ENCODE measurements around the gene ZDHHC9.
A peak's percentile ranks its signal among the peaks of the same experiment; 100 is the strongest.
"Not testable (repeated sequence)": the region's sequence is repeated elsewhere in the genome, so short reads cannot be mapped to it uniquely, and the experiment has no call there.

ZDHHC9 gene

DNA sequence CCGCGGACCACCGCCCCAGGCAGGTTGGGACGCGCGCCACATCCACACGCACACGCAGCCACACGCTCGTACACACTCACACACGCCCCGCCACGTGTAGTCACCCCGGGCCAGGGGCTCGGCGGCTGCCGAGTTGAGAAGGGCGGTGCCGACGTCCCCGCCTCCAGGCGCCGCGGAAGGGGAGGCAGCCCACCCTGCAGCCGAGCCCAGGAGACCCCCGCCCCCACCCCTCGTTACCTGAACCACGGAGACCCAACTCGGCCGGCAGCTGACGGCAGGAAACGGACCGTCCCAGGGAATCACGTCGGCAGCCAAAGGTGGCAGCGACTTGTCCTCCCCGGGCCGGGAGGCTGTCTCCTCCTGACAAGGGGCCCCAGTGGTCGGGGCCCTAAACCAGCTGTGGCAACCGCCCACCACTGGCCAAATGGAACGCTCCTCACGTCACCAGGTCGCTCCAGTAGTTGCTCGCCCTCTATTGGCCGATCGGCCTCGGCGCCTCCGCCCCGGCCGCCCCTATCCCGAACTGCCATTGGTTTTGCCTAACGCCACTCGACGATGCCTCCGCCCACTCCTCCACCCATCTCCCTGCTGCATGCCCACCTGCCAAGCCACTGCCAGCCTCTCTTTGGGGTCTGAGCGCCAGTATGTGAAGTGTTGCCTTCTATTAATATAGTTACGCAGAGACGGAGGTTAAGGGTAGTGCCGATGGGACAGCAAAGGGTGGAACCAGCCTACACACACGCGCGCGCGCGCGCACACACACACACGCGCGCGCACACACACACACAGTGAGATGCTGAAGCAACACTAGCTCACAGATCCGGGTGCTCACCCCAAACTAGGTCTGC lies at the start of gene ZDHHC9:
Gene ZDHHC9 (minus strand): TSS at position 428 of the 848 bp plus-strand sequence. CDS start 1,941 bp downstream, outside the sequence.
- Mint-ChIP-seq H3K4me1 (peaks cover 6% of the 10 kb centered on the region), H3K27me3 (peaks cover 3% of the 10 kb centered on the region), H3K4me3 (peak within 1 kb of the TSS; percentile 92), H3K36me3 (no peaks in the 10 kb centered on the region), H3K27ac (peak within 1 kb of the TSS; percentile 82), H3K9me3 (no peaks in the 10 kb centered on the region)
- DNase-seq (ENCODE audit: low spot score in 2 of 2) (peak; percentile 77 to 80), ATAC-seq (ENCODE audit: low read depth) (peak; percentile 97)

GRCh38 chrX:129877401-129877800 lies 33.7 kb upstream of the ZDHHC9 start:
- Mint-ChIP-seq H3K27ac (no peak overlapping the region), H3K9me3 (no peaks in the 10 kb centered on the region), H3K27me3 (peaks cover 1% of the 10 kb centered on the region), H3K36me3 (no peaks in the 10 kb centered on the region), H3K4me1 (no peaks in the 10 kb centered on the region), H3K4me3 (no peak overlapping the region)
- ATAC-seq (ENCODE audit: low read depth) = no peak
- no peak for DNase-seq (ENCODE audit: low spot score in 2 of 2)

DNA sequence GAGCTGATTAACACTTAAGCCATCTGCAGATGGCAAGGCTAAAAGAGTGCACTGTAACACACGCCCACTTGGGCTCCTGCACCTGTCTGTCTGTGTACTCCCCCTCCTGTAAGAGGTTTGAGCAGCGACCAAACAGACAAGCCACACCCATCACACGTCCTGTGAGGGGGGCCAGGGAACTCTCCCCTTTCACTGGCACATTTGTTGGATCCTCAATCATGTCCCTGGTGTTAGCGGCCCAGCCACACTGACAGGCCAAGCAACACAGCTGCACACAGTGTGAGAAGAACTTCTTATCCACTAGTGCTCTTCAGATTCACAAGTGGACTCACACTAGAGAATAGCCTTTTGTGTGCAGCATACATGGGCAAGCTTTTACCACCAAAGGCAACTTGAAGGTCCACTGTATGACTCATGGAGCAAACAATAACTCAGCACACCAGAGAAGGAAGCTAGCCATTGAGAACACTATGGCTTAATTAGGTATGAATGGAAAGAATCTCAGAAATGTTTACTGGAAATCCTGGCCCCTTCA lies 33.2 kb upstream of the ZDHHC9 start:
- H3K9me3 Mint-ChIP-seq = no peaks in the 10 kb centered on the region
- H3K4me1 Mint-ChIP-seq = no peaks in the 10 kb centered on the region
- H3K27ac Mint-ChIP-seq = no peak overlapping the region
- H3K27me3 Mint-ChIP-seq = peaks cover 1% of the 10 kb centered on the region
- no peak overlapping the region for H3K4me3 Mint-ChIP-seq
- ATAC-seq (ENCODE audit: low read depth) (no peak), DNase-seq (ENCODE audit: low spot score in 2 of 2) (no peak)
- H3K36me3 Mint-ChIP-seq = no peaks in the 10 kb centered on the region

DNA sequence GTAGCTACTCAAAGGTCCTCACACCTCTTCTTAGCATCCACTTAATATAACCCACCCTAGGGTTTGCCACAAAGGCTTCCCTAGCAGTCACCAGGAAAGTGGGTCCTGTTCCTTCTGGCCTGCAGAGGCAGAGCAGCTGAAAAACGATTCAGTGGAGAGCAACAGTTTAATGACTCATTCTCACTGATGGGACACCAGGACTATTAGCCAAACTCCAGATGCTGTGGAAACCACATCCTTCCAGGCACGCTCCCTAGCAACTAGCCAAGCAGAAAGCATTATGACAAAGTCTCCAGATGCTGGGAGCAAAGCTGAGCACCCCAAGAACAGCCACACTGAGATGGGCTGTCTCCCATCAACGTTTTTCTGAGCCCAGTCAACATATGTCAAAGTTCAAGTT lies 32.0 kb upstream of the ZDHHC9 start:
- H3K4me3 Mint-ChIP-seq = no peak overlapping the region
- no peaks in the 10 kb centered on the region for H3K36me3 Mint-ChIP-seq
- no peak for DNase-seq (ENCODE audit: low spot score in 2 of 2)
- no peaks in the 10 kb centered on the region for H3K9me3 Mint-ChIP-seq
- no peak overlapping the region for H3K27ac Mint-ChIP-seq
- H3K4me1 Mint-ChIP-seq = no peaks in the 10 kb centered on the region
- no peak for ATAC-seq (ENCODE audit: low read depth)
- H3K27me3 Mint-ChIP-seq = peaks cover 1% of the 10 kb centered on the region

- H3K27me3 Mint-ChIP-seq = peaks cover 1% of the 10 kb centered on the region
- H3K4me1 Mint-ChIP-seq = no peaks in the 10 kb centered on the region
Observed at GRCh38 chrX:129872524-129872923, 28.8 kb upstream of the ZDHHC9 start.

GRCh38 chrX:129866321-129866720 lies 22.6 kb upstream of the ZDHHC9 start:
- not testable (repeated sequence) for ATAC-seq (ENCODE audit: low read depth); H3K27me3 Mint-ChIP-seq; H3K4me3 Mint-ChIP-seq; H3K27ac Mint-ChIP-seq; H3K36me3 Mint-ChIP-seq; H3K4me1 Mint-ChIP-seq; DNase-seq (ENCODE audit: low spot score in 2 of 2); H3K9me3 Mint-ChIP-seq

More at GRCh38 chrX:129872524-129872923, 28.8 kb upstream of the ZDHHC9 start:
- DNase-seq (ENCODE audit: low spot score in 2 of 2) (no peak), ATAC-seq (ENCODE audit: low read depth) (no peak)
- Mint-ChIP-seq H3K4me3 (no peak overlapping the region), H3K36me3 (no peaks in the 10 kb centered on the region), H3K9me3 (no peaks in the 10 kb centered on the region), H3K27ac (no peak overlapping the region)

DNA sequence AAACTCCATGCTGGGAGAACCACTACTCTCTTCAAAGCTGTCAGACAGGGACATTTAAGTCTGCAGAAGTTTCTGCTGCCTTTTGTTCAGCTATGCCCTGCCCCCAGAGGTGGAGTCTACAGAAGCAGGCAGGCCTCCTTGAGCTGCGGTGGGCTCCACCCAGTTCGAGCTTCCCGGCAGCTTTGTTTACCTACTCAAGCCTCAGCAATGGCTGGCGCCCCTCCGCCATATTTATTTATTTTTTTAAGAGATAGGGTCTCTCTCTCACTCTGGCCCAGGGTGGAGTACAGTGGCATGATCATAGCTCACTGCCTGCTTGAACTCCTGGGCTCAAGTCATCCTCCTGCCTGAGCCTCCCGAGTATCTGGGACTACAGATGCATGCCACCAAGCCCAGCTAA lies 15.4 kb upstream of the ZDHHC9 start:
- not testable (repeated sequence) for H3K4me1 Mint-ChIP-seq; H3K27me3 Mint-ChIP-seq; H3K27ac Mint-ChIP-seq; H3K9me3 Mint-ChIP-seq; H3K36me3 Mint-ChIP-seq; H3K4me3 Mint-ChIP-seq; DNase-seq (ENCODE audit: low spot score in 2 of 2); ATAC-seq (ENCODE audit: low read depth)

DNA sequence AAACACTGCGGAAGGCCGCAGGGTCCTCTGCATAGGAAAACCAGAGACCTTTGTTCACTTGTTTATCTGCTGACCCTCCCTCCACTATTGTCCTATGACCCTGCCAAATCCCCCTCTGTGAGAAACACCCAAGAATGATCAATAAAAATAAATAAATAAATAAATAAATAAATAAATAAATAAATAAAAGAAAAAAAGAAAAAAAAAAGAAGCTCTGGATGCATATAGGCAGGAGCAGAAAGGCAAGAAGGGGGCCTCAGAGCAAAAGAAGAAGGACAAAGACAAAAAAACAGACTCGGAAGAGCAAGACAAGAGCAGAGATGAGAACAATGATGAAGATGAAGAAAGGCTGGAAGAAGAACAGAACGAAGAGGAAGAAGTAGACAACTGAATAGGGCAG lies 8.1 kb upstream of the ZDHHC9 start:
- not testable (repeated sequence) for H3K36me3 Mint-ChIP-seq; H3K4me1 Mint-ChIP-seq; H3K4me3 Mint-ChIP-seq; H3K9me3 Mint-ChIP-seq; H3K27ac Mint-ChIP-seq; H3K27me3 Mint-ChIP-seq; DNase-seq (ENCODE audit: low spot score in 2 of 2); ATAC-seq (ENCODE audit: low read depth)

DNA sequence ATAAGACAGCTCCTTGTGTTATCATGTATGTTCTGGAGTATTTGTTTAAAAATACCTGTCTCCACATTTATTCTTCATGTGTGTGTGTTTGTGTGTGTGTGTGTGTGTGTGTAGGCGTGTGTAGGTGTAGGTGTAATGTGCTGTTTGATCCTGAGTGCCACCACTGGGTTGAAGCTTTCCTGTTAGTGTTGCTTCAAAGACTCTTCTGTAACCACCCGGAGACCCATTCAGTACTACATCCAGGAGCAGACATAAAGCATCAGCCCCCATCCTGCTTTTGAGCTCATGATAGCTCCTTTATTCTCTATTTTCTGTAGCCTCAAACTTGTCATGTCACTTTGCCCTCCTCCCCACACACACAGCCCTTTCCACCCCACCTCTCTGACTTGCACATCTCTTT lies 3.0 kb upstream of the ZDHHC9 start:
- H3K27ac Mint-ChIP-seq = no peak overlapping the region
- DNase-seq (ENCODE audit: low spot score in 2 of 2) (no peak), ATAC-seq (ENCODE audit: low read depth) (no peak)
- peaks cover 3% of the 10 kb centered on the region for H3K27me3 Mint-ChIP-seq
- H3K4me3 Mint-ChIP-seq = no peak overlapping the region
- no peaks in the 10 kb centered on the region for H3K9me3 Mint-ChIP-seq
- H3K36me3 Mint-ChIP-seq = no peaks in the 10 kb centered on the region
- H3K4me1 Mint-ChIP-seq = peaks cover 2% of the 10 kb centered on the region

DNA sequence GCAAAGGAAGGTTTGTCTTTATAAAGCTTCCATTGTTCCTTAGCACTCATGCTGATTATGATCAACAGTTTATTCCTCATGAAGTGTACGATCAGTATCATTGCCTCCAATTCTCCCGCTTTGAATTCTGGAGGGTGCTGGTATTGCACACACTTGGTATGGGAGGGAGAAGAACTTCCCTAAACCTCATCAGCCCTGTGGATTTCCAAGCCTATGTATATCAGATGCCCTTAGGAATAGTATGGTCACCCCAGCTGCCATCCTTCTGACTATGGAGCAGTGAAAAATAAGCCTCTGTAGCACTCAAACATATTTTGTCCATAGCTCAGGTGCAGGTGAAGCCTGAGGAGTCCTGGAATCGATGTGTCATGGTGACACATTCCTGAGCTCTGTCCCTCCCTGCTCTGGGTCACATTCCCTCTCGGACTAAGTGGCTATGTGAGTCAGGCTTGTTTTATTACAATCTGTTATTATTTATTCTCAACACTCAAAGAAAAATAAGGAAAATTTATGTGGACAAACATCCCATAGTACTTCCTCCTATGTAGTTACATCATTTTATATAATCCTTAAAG lies 2.0 kb upstream of the ZDHHC9 start:
- no peak for ATAC-seq (ENCODE audit: low read depth)
- no peak for DNase-seq (ENCODE audit: low spot score in 2 of 2)
- Mint-ChIP-seq H3K9me3 (no peaks in the 10 kb centered on the region), H3K27ac (no peak overlapping the region), H3K4me3 (no peak overlapping the region), H3K36me3 (no peaks in the 10 kb centered on the region), H3K4me1 (peaks cover 5% of the 10 kb centered on the region), H3K27me3 (peaks cover 3% of the 10 kb centered on the region)

DNA sequence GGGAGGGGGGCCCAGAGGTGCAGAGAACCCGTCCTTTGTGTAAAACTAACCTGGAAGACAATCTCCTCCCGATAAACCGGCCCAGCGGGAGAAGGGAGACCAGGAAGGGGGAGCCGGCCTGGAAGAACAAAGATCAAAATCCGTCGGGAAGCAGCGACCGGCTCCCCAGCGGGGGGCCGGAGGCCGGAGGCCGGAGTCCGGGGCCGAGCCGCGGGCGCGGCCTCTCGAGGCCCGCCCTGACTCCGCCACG lies 552 bp downstream of the ZDHHC9 start:
- H3K9me3 Mint-ChIP-seq = no peaks in the 10 kb centered on the region
- ATAC-seq (ENCODE audit: low read depth) = no peak
- no peaks in the 10 kb centered on the region for H3K36me3 Mint-ChIP-seq
- H3K4me1 Mint-ChIP-seq = peaks cover 6% of the 10 kb centered on the region
- H3K27me3 Mint-ChIP-seq = peaks cover 3% of the 10 kb centered on the region
- no peak overlapping the region for H3K27ac Mint-ChIP-seq
- no peak for DNase-seq (ENCODE audit: low spot score in 2 of 2)
- H3K4me3 Mint-ChIP-seq = peak overlapping the region; percentile 92

DNA sequence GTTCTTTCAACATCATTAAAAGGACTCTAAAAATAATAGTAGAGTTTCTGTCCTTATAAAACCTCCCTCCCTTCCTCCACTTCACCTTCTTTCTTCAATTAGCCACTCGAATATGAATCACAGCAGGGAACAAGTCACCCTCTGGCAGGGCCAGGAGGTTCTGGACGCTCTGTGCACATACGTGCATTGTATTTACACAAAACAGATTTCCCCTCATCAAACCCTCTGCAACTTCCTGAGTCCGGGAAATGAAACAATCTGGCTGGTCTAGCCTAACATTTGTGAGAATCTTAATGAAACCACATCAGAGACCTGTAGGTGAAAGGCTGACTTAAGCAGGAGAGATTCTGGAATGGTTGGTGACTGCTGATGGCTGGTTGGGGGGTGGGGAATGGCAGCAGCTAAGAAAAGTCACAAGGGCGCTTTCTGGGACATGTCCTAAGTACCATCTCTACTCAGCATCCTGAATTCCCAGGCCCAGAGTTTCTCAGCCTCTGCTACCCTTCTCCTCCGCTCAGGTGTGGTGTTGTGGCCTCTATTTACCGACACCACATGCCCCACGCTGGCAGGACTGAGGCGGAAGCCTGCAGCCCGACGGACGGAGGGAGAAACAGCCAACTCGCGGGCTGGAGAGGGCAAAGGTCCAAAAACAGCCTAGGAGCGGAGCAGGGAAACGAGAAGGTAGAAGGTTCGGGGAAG lies 1.0 kb downstream of the ZDHHC9 start:
- H3K36me3 Mint-ChIP-seq = no peaks in the 10 kb centered on the region
- no peak overlapping the region for H3K27ac Mint-ChIP-seq
- peaks cover 3% of the 10 kb centered on the region for H3K27me3 Mint-ChIP-seq
- peak overlapping the region; percentile 92 for H3K4me3 Mint-ChIP-seq
- no peak for DNase-seq (ENCODE audit: low spot score in 2 of 2)
- H3K9me3 Mint-ChIP-seq = no peaks in the 10 kb centered on the region
- H3K4me1 Mint-ChIP-seq = peaks cover 6% of the 10 kb centered on the region
- ATAC-seq (ENCODE audit: low read depth) = no peak

- Mint-ChIP-seq H3K4me3 (no peak overlapping the region), H3K9me3 (no peaks in the 10 kb centered on the region), H3K27me3 (peaks cover 1% of the 10 kb centered on the region), H3K27ac (no peak overlapping the region), H3K4me1 (peaks cover 6% of the 10 kb centered on the region), H3K36me3 (peaks cover 2% of the 10 kb centered on the region)
- ATAC-seq (ENCODE audit: low read depth) = no peak
- DNase-seq (ENCODE audit: low spot score in 2 of 2) = no peak
Observed at GRCh38 chrX:129840344-129840743, 3.3 kb downstream of the ZDHHC9 start.

- no peaks in the 10 kb centered on the region for H3K27me3 Mint-ChIP-seq
- H3K9me3 Mint-ChIP-seq = no peaks in the 10 kb centered on the region
Observed at GRCh38 chrX:129836827-129837226, 6.9 kb downstream of the ZDHHC9 start.

More at GRCh38 chrX:129836827-129837226, 6.9 kb downstream of the ZDHHC9 start:
- ATAC-seq (ENCODE audit: low read depth) = no peak
- Mint-ChIP-seq H3K4me1 (peaks cover 3% of the 10 kb centered on the region), H3K4me3 (no peak overlapping the region), H3K27ac (no peak overlapping the region), H3K36me3 (peaks cover 2% of the 10 kb centered on the region)
- DNase-seq (ENCODE audit: low spot score in 2 of 2) = no peak
